NCI-H1092 treated with DMSO at 0.1 percent for 48 hours (cell line): ENCODE measurements around the gene ME3.
A peak's percentile ranks its signal among the peaks of the same experiment; 100 is the strongest.
"Not testable (repeated sequence)": the region's sequence is repeated elsewhere in the genome, so short reads cannot be mapped to it uniquely, and the experiment has no call there.

Experiments
- DNase-seq: peaks from one replicate; lab custom pipeline; 2025; lab: John Stamatoyannopoulos, UW

ME3 gene

DNA sequence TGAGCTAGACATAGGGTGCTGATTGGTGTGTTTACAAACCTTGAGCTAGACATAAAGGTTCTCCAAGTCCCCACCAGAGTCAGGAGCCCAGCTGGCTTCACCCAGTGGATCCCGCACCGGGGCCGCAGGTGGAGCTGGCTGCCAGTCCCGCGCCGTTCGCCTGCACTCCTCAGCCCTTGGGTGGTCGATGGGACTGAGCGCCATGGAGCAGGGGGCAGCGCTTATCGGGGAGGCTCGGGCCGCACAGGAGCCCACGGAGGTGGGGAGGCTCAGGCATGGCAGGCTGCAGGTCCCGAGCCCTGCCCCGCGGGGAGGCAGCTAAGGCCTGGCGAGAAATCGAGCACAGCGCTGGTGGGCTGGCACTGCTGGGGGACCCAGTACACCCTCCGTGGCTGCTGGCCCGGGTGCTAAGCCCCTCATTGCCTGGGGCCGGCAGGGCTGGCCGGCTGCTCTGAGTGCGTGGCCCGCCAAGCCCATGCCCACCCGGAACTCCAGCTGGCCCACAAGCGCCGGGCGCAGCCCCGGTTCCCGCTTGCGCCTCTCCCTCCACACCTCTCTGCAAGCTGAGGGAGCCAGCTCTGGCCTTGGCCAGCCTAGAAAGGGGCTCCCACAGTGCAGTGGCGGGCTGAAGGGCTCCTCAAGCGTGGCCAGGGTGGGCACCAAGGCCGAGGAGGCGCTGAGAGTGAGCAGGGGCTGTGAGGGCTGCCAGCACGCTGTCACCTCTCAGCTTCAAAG, 238.9 kb downstream of the ME3 start:
- DNase-seq, result not testable (repeated sequence)

DNA sequence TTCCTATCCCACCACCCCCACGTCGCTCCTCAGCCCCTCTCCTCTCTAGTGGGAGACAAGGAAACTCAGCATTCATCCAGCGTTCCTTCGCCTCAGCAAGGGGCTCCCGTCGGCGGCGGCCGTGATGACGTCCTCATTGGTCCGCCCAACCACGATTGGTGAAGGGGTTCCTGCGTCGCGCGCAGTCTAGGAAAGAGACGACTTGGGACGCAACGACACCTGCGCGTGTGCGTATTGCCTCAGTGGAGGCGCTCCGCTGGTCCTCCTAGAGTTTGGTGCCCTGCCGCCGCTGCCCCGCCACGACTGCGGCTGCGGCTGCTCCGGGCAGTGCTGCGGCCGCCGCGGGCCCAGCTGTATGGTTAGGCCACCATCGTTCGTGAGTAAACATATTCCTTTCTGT, 241.2 kb downstream of the ME3 start:
- DNase-seq, result no peak

DNA sequence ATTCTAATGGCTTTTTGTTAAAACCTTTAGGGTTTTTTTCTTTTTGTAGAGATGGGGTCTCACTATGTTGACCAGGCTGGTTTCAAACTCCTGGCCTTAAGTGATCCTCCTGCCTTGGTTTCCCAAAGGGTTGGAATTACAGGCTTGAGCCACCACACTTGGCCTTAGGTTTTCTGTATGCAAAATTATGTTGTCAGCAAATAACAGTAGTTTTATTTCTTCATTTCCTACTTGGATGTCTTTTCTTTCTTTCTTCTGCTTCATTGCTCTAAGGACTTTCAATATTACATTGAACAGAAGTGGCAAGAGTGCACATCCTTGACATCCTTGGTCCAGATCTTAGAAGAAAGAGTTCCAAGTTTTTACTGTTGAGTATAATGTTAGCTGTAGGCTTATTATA, 245.0 kb downstream of the ME3 start:
- no peak for DNase-seq

DNA sequence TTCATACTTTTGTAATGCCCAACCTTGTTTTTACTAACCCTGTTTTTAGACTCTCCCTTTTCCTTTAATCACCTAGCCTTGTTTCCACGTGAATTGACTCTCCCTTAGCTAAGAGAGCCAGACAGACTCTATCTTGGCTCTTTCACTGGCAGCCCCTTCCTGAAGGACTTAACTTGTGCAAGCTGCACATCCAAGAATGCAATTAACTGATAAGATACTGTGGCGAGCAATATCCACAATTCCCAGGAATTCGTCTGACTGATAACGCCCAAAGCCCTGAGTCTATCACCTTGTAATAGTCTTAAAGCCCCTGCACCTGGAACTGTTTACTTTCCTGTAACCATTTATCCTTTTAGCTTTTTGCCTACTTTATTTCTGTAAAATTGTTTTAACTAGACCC, 248.9 kb downstream of the ME3 start:
- not testable (repeated sequence) for DNase-seq

DNA sequence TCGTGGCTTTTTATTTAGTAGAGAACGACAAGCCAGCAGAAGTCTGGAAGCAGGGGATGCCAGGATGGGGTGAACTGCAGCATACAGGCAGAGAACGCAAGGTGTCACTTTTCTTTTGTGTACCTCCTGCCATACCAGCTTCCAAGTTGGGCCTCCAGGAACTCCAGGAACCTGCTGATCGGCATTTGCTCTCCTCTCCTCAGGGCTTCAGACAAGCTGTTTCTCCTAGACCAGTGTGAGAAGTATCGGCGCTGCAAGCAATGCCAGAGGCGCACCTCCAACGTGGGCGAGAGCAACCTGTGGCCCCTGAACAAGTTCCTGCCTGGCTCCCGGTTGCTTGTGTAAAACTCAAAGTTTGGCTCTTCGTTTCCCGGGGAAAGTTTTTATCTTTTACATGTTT, 250.0 kb downstream of the ME3 start:
- no peak for DNase-seq

DNA sequence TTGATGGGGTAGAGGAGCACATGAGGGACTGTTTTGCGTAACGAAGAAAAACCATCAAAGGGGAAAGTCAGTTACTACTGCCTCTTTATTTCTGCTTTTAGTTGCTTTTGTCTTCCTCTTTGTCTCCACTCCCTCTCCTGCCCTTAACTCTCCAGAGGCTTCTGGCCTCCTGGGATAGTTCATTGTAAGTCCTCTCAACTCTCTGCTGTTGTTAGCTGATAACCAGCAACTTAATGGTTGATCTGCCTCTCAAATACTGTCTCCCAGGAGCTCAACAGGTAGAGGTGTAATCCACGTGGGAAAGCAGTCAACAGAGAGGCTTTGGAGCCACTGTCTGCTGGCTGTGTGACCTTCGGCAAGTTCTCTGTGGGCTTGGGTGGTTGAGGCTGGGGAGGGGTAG, 250.5 kb downstream of the ME3 start:
- no peak for DNase-seq

DNA sequence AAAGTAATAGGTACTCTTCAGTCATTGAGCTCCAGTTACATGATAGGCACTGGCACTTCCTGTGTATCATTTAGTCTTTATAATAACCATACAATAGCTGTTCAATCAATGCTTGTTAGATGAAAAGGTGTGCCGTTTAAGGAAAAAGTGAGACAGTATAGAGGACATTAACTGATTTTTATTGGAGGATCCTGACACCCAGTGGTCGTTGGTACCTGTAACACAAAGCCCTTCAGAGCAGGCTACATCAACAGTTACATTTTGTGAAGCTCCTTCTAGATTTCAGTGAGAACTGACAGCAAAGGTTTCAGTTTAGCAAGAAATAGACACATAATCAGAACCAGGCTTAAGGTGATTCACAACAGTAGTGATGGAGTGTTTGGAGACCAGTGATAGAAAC, 253.5 kb downstream of the ME3 start:
- peak; percentile 9 for DNase-seq

DNA sequence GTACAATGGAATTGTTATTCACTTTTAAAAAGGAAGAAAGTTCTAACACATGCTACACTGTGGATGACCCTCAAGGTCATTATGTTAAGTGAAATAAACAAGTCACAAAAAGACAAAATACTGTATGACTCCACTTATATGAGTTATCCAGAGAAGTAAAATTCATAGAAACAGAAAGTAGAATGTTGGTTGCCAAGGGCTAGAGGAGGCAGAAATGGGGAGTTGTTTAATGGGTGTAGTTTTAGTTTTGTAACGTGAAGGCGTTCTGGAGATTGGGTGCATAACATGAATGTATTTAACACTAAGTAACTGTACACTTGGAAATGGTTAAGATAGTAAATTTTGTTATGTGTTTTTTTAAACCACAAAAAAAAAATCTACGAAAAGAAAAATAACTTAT, 253.9 kb downstream of the ME3 start:
- no peak for DNase-seq

DNA sequence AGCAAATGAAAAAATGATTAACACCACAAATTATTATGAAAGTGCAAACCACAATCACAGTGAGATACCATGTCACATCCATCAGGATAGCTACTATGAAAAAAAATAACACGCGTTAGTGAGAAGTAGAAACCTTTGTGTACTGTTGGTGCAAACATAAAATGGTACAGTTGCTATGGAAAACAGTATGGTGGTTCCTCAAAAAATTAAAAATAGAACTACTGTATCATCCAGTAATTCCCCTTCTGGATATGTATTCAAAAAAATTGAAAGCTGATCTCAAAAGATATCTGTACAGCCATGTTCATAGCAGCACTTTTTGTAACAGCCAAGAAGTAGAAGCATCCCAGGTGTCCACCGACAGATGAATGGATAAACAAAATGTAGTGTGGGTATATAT, 254.3 kb downstream of the ME3 start:
- DNase-seq, result no peak

DNA sequence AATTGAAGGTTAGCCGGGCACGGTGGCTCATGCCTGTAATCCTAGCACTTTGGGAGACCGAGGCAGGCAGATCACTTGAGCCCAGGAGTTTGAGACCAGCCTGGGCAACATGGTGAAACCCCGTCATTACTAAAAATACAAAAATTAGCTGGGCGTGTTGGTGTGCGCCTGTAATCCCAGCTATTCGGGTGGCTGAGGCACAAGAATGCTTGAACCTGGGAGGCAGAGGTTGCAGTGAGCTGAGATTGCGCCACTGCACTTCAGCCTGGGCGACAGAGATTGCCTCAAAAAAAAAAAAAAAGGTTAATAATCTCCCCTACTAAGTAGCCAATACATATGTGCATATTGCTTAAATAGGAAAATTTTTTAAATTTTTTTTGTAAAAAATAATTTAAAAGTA, 255.5 kb downstream of the ME3 start:
- DNase-seq, result not testable (repeated sequence)

DNA sequence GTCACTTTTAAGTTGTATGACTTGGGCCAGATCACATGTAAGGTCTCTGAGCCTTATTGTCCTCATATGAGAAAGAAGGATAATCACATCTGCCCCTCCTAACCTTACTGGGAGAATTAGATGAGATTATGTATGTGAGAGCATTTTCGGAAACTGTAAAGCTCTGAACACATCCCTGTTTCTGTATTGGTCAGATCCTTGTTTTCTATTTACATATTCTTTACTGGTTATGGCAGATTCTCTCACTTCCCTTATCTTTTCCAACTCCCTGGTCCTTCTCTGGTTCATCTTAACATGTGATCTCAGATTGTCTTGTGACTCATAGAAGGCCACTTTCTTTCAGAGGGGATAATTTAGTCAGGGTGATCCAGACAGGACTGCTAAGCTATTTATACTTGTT, 255.9 kb downstream of the ME3 start:
- no peak for DNase-seq

DNA sequence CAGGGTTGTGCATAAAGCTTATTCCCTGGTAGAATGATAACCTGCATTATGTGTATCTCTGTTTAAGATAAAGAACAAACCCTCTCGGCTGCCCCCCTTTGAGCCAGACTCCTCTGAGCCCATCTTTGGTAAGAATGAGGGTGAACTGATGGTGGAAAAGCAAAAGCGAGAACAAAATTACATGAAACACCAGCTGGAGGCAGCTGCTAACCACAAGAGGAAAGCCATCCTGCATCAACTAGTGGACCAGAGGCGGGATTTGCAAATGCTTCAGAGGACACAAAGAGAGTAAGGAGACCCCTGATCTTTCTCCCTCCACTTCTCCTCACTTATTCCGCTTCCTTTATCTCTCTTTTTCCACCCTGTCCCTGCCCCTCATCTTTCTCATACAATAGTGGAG, 257.4 kb downstream of the ME3 start:
- DNase-seq, result no peak

DNA sequence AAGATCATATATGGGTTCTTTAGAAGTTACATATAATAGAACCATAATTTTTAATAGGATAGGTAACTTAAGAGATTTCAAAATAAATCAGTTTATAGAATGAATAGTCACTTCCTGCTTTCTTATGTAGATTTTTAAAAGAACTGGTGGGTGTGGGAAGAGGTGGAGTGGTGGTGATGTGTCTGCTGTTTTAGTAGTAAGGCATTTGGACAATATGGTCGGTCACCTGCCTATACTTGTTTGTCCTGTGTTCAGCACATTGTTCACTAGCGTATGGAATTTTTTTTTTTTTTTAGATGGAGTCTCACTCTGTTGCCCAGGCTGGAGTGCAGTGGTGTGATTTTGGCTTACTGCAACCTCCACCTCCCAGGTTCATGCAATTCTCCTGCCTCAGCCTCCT, 258.4 kb downstream of the ME3 start:
- no peak for DNase-seq

DNA sequence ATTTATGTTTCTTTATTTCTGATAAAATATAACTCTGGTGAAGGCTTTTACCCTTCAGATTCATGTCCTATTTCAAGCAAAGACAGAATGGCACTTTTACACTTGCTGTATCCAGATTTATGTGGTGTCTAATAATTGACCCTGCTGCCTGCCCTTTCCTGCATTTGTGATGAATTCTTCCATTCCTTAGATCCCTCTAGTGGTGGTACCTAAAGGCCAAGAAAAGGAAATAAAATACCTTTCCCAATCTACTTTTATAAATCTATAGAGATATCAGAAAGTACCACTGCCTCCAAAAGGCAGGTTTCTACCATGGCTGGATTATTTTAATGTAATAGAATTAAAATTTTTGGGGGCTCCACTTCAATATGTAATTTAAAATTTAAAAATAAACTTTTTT, 263.6 kb downstream of the ME3 start:
- no peak for DNase-seq

DNA sequence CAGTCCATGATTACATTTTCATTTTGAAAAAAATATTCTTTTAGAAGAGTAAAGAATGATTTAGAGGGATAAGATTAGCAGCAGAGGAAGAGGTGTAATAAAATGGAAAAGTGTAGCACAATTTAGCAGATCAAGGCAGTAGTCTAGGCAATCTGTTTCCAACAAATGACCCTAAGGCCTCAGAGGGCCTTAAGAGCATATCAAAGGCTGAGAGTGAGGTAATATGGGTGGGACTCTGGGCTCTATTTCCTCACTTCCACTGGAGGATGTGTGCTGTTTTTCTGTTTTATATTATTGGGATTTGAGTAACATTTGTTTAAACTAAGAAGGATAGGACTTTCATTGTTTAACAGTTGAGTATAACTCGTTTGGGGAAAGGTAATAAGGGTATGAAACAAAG, 269.0 kb downstream of the ME3 start:
- DNase-seq, result no peak

DNA sequence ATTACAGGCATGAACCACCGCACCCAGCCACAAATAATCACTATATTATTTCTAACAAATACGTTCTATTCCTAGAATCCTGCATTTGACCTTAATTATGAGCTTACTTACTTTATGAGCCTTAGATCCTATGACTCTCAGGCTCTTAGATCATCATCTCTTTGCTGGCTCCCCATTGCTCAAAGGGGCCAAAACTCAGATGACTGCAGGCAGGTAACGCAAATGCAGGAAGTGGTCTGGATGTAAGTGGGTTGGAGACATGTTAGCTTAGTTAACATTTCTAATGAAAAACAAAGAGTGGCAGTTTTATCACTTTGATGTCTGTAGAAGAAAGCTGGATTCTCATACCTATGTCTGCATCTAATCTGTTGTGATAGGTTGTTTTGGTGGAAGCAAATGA, 274.3 kb downstream of the ME3 start:
- no peak for DNase-seq

DNA sequence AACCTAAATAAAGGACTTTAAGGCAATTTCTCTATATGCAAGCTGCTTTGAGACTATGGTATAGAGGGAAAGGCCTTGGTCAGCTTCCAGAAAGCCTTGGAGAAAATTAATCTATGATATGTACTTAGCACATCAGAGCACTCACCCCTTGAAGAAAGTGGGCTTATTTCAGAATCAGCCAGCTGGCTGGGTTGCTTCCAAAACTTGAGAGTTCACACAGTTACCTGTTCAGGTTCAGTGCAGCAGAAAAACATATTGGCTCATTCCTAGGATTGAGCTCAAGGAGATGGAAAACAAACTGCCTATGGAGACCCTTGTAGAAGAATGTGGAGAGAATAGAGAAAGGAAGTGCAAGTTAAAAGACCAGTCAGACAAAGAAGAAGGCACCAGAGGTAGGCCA, 275.1 kb downstream of the ME3 start:
- no peak for DNase-seq

DNA sequence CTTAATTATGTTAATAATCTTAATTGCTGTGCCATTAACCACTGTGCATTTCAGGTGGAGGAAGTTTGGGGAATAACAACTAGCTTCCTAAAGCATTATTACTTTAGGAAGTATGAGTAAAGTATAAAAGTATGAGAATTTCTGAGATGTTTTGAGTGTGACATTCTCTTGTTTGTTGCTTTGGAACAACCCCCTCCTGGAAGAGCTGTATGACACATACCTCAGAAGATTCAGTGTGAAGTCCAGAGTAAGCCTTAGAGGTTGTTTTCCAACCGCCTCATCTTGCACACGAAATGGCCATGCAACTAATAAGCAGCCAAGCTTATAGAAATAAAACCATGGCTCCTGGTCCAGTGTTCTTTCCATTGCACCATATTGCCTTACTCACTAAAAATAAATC, 276.0 kb downstream of the ME3 start:
- DNase-seq, result no peak

DNA sequence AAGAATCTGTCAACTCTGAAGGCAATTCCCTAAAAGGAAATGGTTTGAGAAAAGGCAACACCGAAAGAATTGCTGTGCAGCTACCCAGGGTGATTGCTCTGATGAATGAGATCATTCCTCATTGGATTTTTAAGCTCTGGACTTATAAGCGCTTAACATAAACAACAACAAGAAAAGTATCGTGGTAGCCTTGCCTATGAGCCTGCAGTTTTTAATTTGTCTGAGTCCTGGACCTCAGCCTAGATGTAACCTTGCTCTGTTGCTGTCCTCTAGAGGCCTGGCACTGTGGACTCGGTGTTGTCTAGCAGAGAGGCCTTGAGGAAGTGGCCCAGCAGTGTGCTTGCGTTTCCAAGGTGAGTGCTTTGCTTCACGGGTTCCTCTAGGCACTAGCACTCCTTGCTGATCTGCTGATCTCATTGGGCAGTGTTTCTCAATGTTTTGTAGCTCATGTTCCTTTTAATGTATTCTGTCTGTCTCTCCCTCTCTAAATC, 277.3 kb downstream of the ME3 start:
- no peak for DNase-seq
